Activated CD8-positive, alpha-beta memory T cell treated with anti-CD3 and anti-CD28 coated beads, Interleukin-2, amount 50 U/mL, for 1 hour (primary cell): ENCODE results near the gene PLXNA2.

Experiments
- DNase-seq: peaks from one replicate; pipeline ENCODE4 v3.0.0-alpha.2; 2020; ENCODE audit errors: extremely low read depth

PLXNA2 gene

GRCh38 chr1:208203848-208204609 lies 40.2 kb downstream of the PLXNA2 start:
- DNase-seq: no peak

GRCh38 chr1:208203127-208203847 lies 40.9 kb downstream of the PLXNA2 start:
- DNase-seq: no peak

GRCh38 chr1:208202333-208202995 lies 41.7 kb downstream of the PLXNA2 start:
- DNase-seq: no peak

GRCh38 chr1:208201229-208201628 lies 43.0 kb downstream of the PLXNA2 start:
- DNase-seq: no peak

- no peak for DNase-seq
Measured at GRCh38 chr1:208200116-208200515, 44.1 kb downstream of the PLXNA2 start.

GRCh38 chr1:208198236-208198635 lies 45.9 kb downstream of the PLXNA2 start:
- DNase-seq: no peak

GRCh38 chr1:208194944-208195343 lies 49.2 kb downstream of the PLXNA2 start:
- no peak for DNase-seq

GRCh38 chr1:208192995-208193394 lies 51.2 kb downstream of the PLXNA2 start:
- DNase-seq: no peak

GRCh38 chr1:208190784-208191183 lies 53.4 kb downstream of the PLXNA2 start:
- DNase-seq: no peak

GRCh38 chr1:208189716-208190115 lies 54.5 kb downstream of the PLXNA2 start:
- no peak for DNase-seq

- no peak for DNase-seq
Measured at GRCh38 chr1:208189183-208189582, 55.0 kb downstream of the PLXNA2 start.

- DNase-seq: no peak
Measured at GRCh38 chr1:208188607-208189006, 55.6 kb downstream of the PLXNA2 start.

GRCh38 chr1:208187499-208188041 lies 56.6 kb downstream of the PLXNA2 start:
- DNase-seq: no peak

GRCh38 chr1:208185801-208186231 lies 58.4 kb downstream of the PLXNA2 start:
- no peak for DNase-seq

- DNase-seq: no peak
Measured at GRCh38 chr1:208184966-208185654, 59.1 kb downstream of the PLXNA2 start.

GRCh38 chr1:208183977-208184911 lies 59.9 kb downstream of the PLXNA2 start:
- DNase-seq: no peak

- DNase-seq: no peak
Measured at GRCh38 chr1:208182880-208183645, 61.1 kb downstream of the PLXNA2 start.

- no peak for DNase-seq
Measured at GRCh38 chr1:208181364-208181763, 62.8 kb downstream of the PLXNA2 start.

- no peak for DNase-seq
Measured at GRCh38 chr1:208180421-208180820, 63.8 kb downstream of the PLXNA2 start.

GRCh38 chr1:208179961-208180409 lies 64.2 kb downstream of the PLXNA2 start:
- DNase-seq: no peak
